ENCODE data around the gene TEX261.

GRCh38 chr2:70982971-70983370 is 11.7 kb downstream of the TEX261 start:
- TF ChIP-seq CTCF (IDR thresholded peaks at IDR 0.05) (no peak), EZH2phosphoT487 (IDR thresholded peaks at IDR 0.05; ENCODE audit: borderline replicate concordance, low read depth) (no peak), POLR2AphosphoS5 (IDR thresholded peaks at IDR 0.05; ENCODE audit: low read depth, low read length) (no peak), YY1 (IDR thresholded peaks at IDR 0.05; ENCODE audit: low read depth) (no peak), MXI1 (IDR thresholded peaks at IDR 0.05; ENCODE audit: low read depth, low read length) (no peak), GATA2 (CRISPR knock-in tag; IDR thresholded peaks at IDR 0.05) (no peak), FOXJ3 (CRISPR knock-in tag; IDR thresholded peaks at IDR 0.05) (no peak)
